K562 (cell line): ENCODE results near the gene ZFR2. TPM values are rescaled to one million over a fixed set of nuclear protein-coding genes. Genes with fewer than 3 reads are reported as not detected.

Source experiments
- ATAC-seq: fragments of 200-7000 bp; cut with Tn5 transposase; 3 replicates; pipeline ENCODE4 v1.9.1; 2020; ENCODE audit warnings: moderate library complexity
- BruUV-seq: library from RNA; stranded (reverse); fragments of 400-500 nt; replicated peaks from 2 replicates; lab custom pipeline; 2021; lab: Mats Ljungman, UMichigan
- CTCF ChIA-PET: fragments of 300-600 bp; formaldehyde crosslinking; extraction: SDS; loops from one replicate; lab custom pipeline; 2021; ENCODE audit warnings: low intra/inter-chr PET ratio; lab: Yijun Ruan, JAX
- POLR2A ChIA-PET: fragments of 300-600, 350-650 bp; sonication (Branson Sonifier 250); formaldehyde crosslinking; extraction: SDS; loops from one replicate; lab custom pipeline; 2021; ENCODE audit warnings: antibody characterized with exemption, inconsistent platforms; lab: Yijun Ruan, JAX
- DNase-seq, 4 experiments: peaks; one replicate each; pipeline versions ENCODE4 v3.0.0 to v3.0.0-alpha.2; 2011 to 2018; ENCODE audit warnings: low spot score in 3 of 4, mixed read lengths in 3 of 4; ENCODE audit errors: extremely low read depth in 1 of 4
- FAIRE-seq: peaks from 2 replicates; lab custom pipeline; 2011; peaks lifted over from hg19 to GRCh38; lab: Jason Lieb, UNC
- H2AFZ ChIP-seq: 2 replicates; pipeline ENCODE4 v1.6.0; 2011; ENCODE audit warnings: low read depth, low read length, control low read depth, inconsistent platforms
- H3K27ac ChIP-seq: fragments of 200-600 bp; 3 replicates; pipeline ENCODE4 v1.8.0; 2011; ENCODE audit warnings: low read depth, mild to moderate bottlenecking, control low read depth, inconsistent platforms, low read length, moderate library complexity, mixed read lengths; ENCODE audit errors: extremely low read depth
- H3K27me3 ChIP-seq, 2 experiments: fragments of 300-600 bp in 1 of 2; 2 replicates in 1 of 2; 3 replicates in 1 of 2; pipeline versions ENCODE4 v1.6.0 to v1.8.0; 2011; ENCODE audit warnings: inconsistent platforms in 2 of 2, low read length in 2 of 2, mild to moderate bottlenecking in 1 of 2, mixed read lengths in 1 of 2, moderate library complexity in 1 of 2; ENCODE audit not compliant: control insufficient read depth in 2 of 2, insufficient read depth in 2 of 2
- H3K36me3 ChIP-seq: fragments of 300-600 bp; 3 replicates; pipeline ENCODE4 v1.8.0; 2011; ENCODE audit warnings: mild to moderate bottlenecking, low read length, inconsistent platforms; ENCODE audit not compliant: control insufficient read depth, insufficient read depth
- H3K4me1 ChIP-seq, 2 experiments: fragments of 200-600 bp in 1 of 2; replicated peaks in 1 of 2; 2 replicates in 1 of 2; 3 replicates in 1 of 2; pipeline versions ENCODE4 v1.5.1 to v1.8.0; 2011; ENCODE audit warnings: inconsistent platforms in 2 of 2, low read length in 2 of 2, mild to moderate bottlenecking in 1 of 2, mixed read lengths in 1 of 2, moderate library complexity in 1 of 2; ENCODE audit not compliant: control insufficient read depth in 2 of 2, insufficient read depth in 2 of 2
- H3K4me2 ChIP-seq: 2 replicates; pipeline ENCODE4 v1.6.1; 2011; ENCODE audit warnings: low read length, control low read depth, inconsistent platforms, mixed read lengths; ENCODE audit not compliant: insufficient read depth
- H3K4me3 ChIP-seq: fragments of 200-600 bp; sonication (generic), shearing (Covaris generic); 2 replicates; pipeline ENCODE4 v1.5.1; 2016; ENCODE audit warnings: control low read depth, inconsistent platforms
- H3K79me2 ChIP-seq: fragments of 200-600 bp; 3 replicates; pipeline ENCODE4 v1.8.0; 2011; ENCODE audit warnings: low read length, inconsistent platforms; ENCODE audit not compliant: control insufficient read depth, insufficient read depth
- H3K9ac ChIP-seq, 2 experiments: 2 replicates each; pipeline versions ENCODE4 v1.6.0 to v1.6.1; 2011; ENCODE audit warnings: low read depth in 2 of 2, low read length in 2 of 2, control low read depth in 1 of 2, inconsistent platforms in 1 of 2, mild to moderate bottlenecking in 1 of 2, mixed read lengths in 1 of 2; ENCODE audit not compliant: insufficient read depth in 1 of 2
- H3K9me1 ChIP-seq: one replicate; pipeline ENCODE4 v1.6.0; 2011; ENCODE audit warnings: inconsistent platforms, mild to moderate bottlenecking, low read length, moderate library complexity; ENCODE audit not compliant: control insufficient read depth, insufficient read depth
- H3K9me3 ChIP-seq: replicated peaks from 2 replicates; pipeline ENCODE4 v1.5.1; 2011; ENCODE audit warnings: low read depth, low read length, inconsistent platforms; ENCODE audit not compliant: control insufficient read depth, insufficient read depth
- H4K20me1 ChIP-seq: replicated peaks from 2 replicates; pipeline ENCODE4 v1.6.1; 2011; ENCODE audit warnings: low read length, inconsistent platforms, mixed read lengths; ENCODE audit not compliant: control insufficient read depth, insufficient read depth
- BMI1 ChIP-seq: fragments of 150-350 bp; IDR thresholded peaks from 2 replicates; pipeline ENCODE4 v1.6.1; 2014; ENCODE audit warnings: low read length
- FOS ChIP-seq: IDR thresholded peaks from 3 replicates; pipeline ENCODE4 v1.6.1; 2011; ENCODE audit not compliant: insufficient read length; ENCODE audit errors: extremely low read depth
- GABPB1 ChIP-seq: sonication (generic); formaldehyde crosslinking; IDR thresholded peaks from 2 replicates; pipeline ENCODE4 v1.8.0; 2022; ENCODE audit warnings: mild to moderate bottlenecking, missing genetic modification reagents
- GABPB2 ChIP-seq: fragments of 250-450 bp; sonication (Bioruptor Pico); conservative IDR thresholded peaks from 2 replicates; pipeline ENCODE4 v1.5.1; 2021; ENCODE audit warnings: mild to moderate bottlenecking
- HNRNPH1 ChIP-seq: fragments of 200-400 bp; formaldehyde crosslinking; optimal IDR thresholded peaks from 2 replicates; pipeline ENCODE3; 2017; ENCODE audit warnings: low read depth, mild to moderate bottlenecking, low read length, moderate library complexity
- PTBP1 ChIP-seq: fragments of 200-400 bp; formaldehyde crosslinking; IDR thresholded peaks from 2 replicates; pipeline ENCODE4 v1.6.1; 2017; ENCODE audit warnings: low read depth, low read length
- RFX1 ChIP-seq: fragments of 450-650 bp; IDR thresholded peaks from 2 replicates; pipeline ENCODE4 v1.6.1; 2016; ENCODE audit warnings: mild to moderate bottlenecking, moderate library complexity
- TBP ChIP-seq: optimal IDR thresholded peaks from 2 replicates; pipeline ENCODE3; 2011; ENCODE audit warnings: low read depth, low read length, improper control_type of control experiment
- ZNF133 ChIP-seq: fragments of 250-450 bp; sonication (Bioruptor Pico); IDR thresholded peaks from 2 replicates; pipeline ENCODE4 v1.4.0; 2020; ENCODE audit warnings: mild to moderate bottlenecking
- ZNF384 ChIP-seq: IDR thresholded peaks from 2 replicates; pipeline ENCODE4 v1.6.1; 2012; ENCODE audit warnings: low read depth, low read length, improper control_type of control experiment
- ZNF668 ChIP-seq: fragments of 250-450 bp; sonication (Bioruptor Pico); IDR thresholded peaks from 2 replicates; pipeline ENCODE4 v1.8.0; 2022; ENCODE audit warnings: mild to moderate bottlenecking, inconsistent platforms
- WGBS: fragments of 100-300 bp; shearing (Covaris generic); methylation state at CpG from one replicate; pipeline ENCODE4 v1.1.6; 2016; ENCODE audit warnings: low coverage, mixed read lengths; ENCODE audit not compliant: insufficient coverage; ENCODE audit errors: missing lambda C conversion rate; 5-methylcytosine and 5-hydroxymethylcytosine counted together
- in situ Hi-C: fragments of 300-500 bp; cut with MboI; formaldehyde crosslinking; loops from 4 replicates; pipeline ENCODE4 v1.15.0; 2018; ENCODE audit warnings: inconsistent platforms, mixed read lengths
- intact Hi-C: fragments of 100-400 bp; cut with micrococcal nuclease; formaldehyde crosslinking; loops from 2 replicates; pipeline ENCODE4 v1.14.2; 2022
- polyA plus RNA-seq, 8 experiments: library from polyadenylated mRNA; depleted of rRNA in 4 of 8; stranded (reverse) in 5 of 8; unstranded in 3 of 8; fragments of >200 nt; fragmentation: Nextera tagmentation in 2 of 8; fragmentation: Illumina TruSeq in 1 of 8; extraction: Ambion mirVana in 2 of 8; extraction: Trizol in 1 of 8; gene quantifications; 2 replicates each; pipeline versions ENCODE4 v1.2.1 to v1.2.3, GENCODE V29; 2011 to 2014; ENCODE audit warnings: inconsistent platforms in 1 of 8, missing spikeins in 1 of 8
- total RNA-seq, 7 experiments: library from RNA; depleted of rRNA in 6 of 7; stranded (reverse); fragments of >200 nt in 6 of 7; fragmentation: Illumina TruSeq in 2 of 7; extraction: Trizol in 2 of 7; gene quantifications; 2 replicates each; pipeline versions ENCODE4 v1.2.1 to v1.2.3, GENCODE V29; 2011 to 2021; ENCODE audit warnings: low replicate concordance in 1 of 7
- TF ChIP-seq, protein P1 (sequence below), 2 experiments: fragments of 450-650 bp; conservative IDR thresholded peaks; 2 replicates each; pipeline ENCODE4 v1.6.1; 2017; ENCODE audit warnings: mild to moderate bottlenecking in 2 of 2, moderate library complexity in 2 of 2
- TF ChIP-seq, protein P2 (sequence below): fragments of 250-450 bp; sonication (Bioruptor Pico); IDR thresholded peaks from 2 replicates; pipeline ENCODE4 v1.8.0; 2022; ENCODE audit warnings: moderate library complexity, mild to moderate bottlenecking, inconsistent platforms
- TF ChIP-seq, protein P3 (sequence below): fragments of 450-650 bp; IDR thresholded peaks from 2 replicates; pipeline ENCODE4 v1.6.1; 2016; ENCODE audit warnings: missing biosample characterization, missing genetic modification characterization

The ZFR2 gene
- total and polyA plus RNA-seq, 9 of the 15 experiments (the other 6 are each of a cell fraction or from before 2014, with no cell fraction given) = 0.03 to 0.59 (median 0.07) TPM; not detected in 6

DNA sequence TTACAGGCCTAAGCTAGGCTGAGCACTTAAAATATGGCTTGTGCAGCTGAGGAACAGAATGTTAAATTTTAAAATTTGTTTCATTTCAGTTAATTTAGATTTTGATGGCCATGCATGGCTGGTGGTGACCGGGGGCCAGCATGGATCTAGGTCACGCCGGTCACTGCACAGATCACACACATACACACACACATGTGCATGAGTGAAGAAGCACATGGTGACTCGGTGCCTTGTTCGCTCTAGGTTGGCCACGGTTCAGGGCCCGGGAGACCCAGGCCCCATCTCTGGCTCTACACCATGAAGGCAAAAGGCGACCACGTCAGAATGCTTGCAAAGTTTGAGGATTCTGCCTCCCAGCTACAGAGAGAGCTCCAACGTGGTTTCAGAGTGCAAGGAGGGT is 28.0 kb downstream of the ZFR2 start:
- no peak for DNase-seq

DNA sequence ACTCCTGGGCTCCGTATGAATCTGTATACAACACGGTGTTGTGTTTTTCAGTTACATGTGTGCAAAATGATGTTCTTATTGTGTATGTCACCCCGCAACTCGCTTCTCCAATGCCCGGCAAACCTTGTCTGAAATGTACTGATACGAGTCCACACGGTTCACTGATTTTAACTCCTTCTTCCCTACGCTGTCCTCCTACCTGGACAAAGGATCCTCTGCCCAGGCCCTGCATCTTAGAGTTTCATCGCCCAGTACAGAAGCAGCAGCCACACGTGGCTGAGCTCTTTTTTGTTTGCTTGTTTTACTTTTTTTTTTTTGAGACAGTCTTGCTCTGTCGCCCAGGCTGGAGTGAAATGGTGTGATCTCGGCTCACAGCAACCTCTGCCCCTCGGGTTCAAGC is 28.9 kb downstream of the ZFR2 start:
- no peak for ATAC-seq
- Histone ChIP-seq H3K9me3 (peaks cover 12% of the 10 kb centered on the region), H3K36me3 (no peaks in the 10 kb centered on the region), H3K4me1 (peaks cover 8 to 15% of the 10 kb centered on the region in 2 experiments), H2AFZ (peak overlapping the region; percentile 7; the same call in 1 of the 2 replicates), H3K4me2 (no peak overlapping the region), H3K27ac (no peak overlapping the region), H3K27me3 (peaks cover 0 to 11% of the 10 kb centered on the region in 2 experiments; a peak in 3 of 5 replicates), H3K4me3 (no peak overlapping the region), H3K79me2 (no peaks in the 10 kb centered on the region), H4K20me1 (no peaks in the 10 kb centered on the region), H3K9me1 (no peaks in the 10 kb centered on the region), H3K9ac (no peak overlapping the region)
- intact Hi-C loops (loop anchor here (10.0 kb wide), 1 partner anchor 55 kb away; the partner anchor contains the start of gene MATK), in situ Hi-C loops (no loop called here)
- 47% methylated on average over 13 of the region's 13 CpGs for WGBS
- no peak for FAIRE-seq
- BruUV-seq = no TSS peak
- no peak for DNase-seq
- POLR2A ChIA-PET = interaction anchor here (1.2 kb wide), 1 partner anchor 27 kb away, joined by 4 read pairs; no protein-coding TSS in a partner anchor
- CTCF ChIA-PET = no interaction called here
- TF ChIP-seq ZNF668 (no peak), TBP (no peak), RFX1 (no peak), BMI1 (no peak), FOS (no peak), ZNF384 (no peak), HNRNPH1 (no peak)
- TF ChIP-seq, protein P1, sequence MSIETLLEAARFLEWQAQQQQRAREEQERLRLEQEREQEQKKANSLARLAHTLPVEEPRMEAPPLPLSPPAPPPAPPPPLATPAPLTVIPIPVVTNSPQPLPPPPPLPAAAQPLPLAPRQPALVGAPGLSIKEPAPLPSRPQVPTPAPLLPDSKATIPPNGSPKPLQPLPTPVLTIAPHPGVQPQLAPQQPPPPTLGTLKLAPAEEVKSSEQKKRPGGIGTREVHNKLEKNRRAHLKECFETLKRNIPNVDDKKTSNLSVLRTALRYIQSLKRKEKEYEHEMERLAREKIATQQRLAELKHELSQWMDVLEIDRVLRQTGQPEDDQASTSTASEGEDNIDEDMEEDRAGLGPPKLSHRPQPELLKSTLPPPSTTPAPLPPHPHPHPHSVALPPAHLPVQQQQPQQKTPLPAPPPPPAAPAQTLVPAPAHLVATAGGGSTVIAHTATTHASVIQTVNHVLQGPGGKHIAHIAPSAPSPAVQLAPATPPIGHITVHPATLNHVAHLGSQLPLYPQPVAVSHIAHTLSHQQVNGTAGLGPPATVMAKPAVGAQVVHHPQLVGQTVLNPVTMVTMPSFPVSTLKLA (conservative IDR thresholded peaks at IDR 0.05) = no peak
- TF ChIP-seq, protein P2, sequence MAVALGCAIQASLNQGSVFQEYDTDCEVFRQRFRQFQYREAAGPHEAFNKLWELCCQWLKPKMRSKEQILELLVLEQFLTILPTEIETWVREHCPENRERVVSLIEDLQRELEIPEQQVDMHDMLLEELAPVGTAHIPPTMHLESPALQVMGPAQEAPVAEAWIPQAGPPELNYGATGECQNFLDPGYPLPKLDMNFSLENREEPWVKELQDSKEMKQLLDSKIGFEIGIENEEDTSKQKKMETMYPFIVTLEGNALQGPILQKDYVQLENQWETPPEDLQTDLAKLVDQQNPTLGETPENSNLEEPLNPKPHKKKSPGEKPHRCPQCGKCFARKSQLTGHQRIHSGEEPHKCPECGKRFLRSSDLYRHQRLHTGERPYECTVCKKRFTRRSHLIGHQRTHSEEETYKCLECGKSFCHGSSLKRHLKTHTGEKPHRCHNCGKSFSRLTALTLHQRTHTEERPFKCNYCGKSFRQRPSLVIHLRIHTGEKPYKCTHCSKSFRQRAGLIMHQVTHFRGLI = no peak

More for the DNA sequence above, 28.0 kb downstream of the ZFR2 start:
- ChIA-PET CTCF (no interaction called here), POLR2A (interaction anchor here (1.2 kb wide), 1 partner anchor 28 kb away, joined by 4 read pairs; no protein-coding TSS in a partner anchor)
- H3K27me3 ChIP-seq = peaks cover 0 to 9% of the 10 kb centered on the region in 2 experiments; a peak in 3 of 5 replicates
- peaks cover 8 to 15% of the 10 kb centered on the region in 2 experiments for H3K4me1 ChIP-seq
- TF ChIP-seq ZNF133 (no peak), GABPB2 (CRISPR knock-in tag) (no peak), PTBP1 (no peak), GABPB1 (CRISPR knock-in tag) (no peak)
- TF ChIP-seq, protein P3, sequence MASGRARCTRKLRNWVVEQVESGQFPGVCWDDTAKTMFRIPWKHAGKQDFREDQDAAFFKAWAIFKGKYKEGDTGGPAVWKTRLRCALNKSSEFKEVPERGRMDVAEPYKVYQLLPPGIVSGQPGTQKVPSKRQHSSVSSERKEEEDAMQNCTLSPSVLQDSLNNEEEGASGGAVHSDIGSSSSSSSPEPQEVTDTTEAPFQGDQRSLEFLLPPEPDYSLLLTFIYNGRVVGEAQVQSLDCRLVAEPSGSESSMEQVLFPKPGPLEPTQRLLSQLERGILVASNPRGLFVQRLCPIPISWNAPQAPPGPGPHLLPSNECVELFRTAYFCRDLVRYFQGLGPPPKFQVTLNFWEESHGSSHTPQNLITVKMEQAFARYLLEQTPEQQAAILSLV (tag) = no peak
- no peak for FAIRE-seq
- no peak for ATAC-seq
- intact Hi-C loops (loop anchor here (10.0 kb wide), 1 partner anchor 56 kb away; the partner anchor contains the start of gene MATK), in situ Hi-C loops (no loop called here)
- BruUV-seq = no TSS peak
- H3K4me3 ChIP-seq = no peak overlapping the region
- no peaks in the 10 kb centered on the region for H3K36me3 ChIP-seq
- no peak overlapping the region for H3K27ac ChIP-seq
- 77% methylated on average over 9 of the region's 10 CpGs for WGBS
- peaks cover 12% of the 10 kb centered on the region for H3K9me3 ChIP-seq
- H3K4me2 ChIP-seq = no peak overlapping the region
- no peaks in the 10 kb centered on the region for H4K20me1 ChIP-seq
- H2AFZ ChIP-seq = no peak overlapping the region
- no peaks in the 10 kb centered on the region for H3K79me2 ChIP-seq
- H3K9ac ChIP-seq = no peak overlapping the region; a peak in 1 of 4 replicates
- no peaks in the 10 kb centered on the region for H3K9me1 ChIP-seq
